Tibial nerve (tissue), 4 donors: Measurements from ENCODE around the gene CTNNA1.

Experiments used
- CTCF ChIP-seq, 5 experiments: fragments of 200-600 bp in 3 of 5; fragments of 450-650 bp in 2 of 5; sonication (generic) in 3 of 5; IDR thresholded peaks; one replicate each; pipeline ENCODE4 v1.5.1; 2016 to 2019; ENCODE audit warnings: antibody characterized with exemption in 5 of 5, mild to moderate bottlenecking in 3 of 5, moderate library complexity in 2 of 5
- EP300 ChIP-seq, 2 donors: sonication (generic); formaldehyde crosslinking; IDR thresholded peaks; one replicate each; pipeline ENCODE4 v1.6.1; 2017; ENCODE audit warnings: antibody characterized with exemption in 2 of 2, mild to moderate bottlenecking in 1 of 2

GRCh38 chr5:138972836-138973235 is 219.6 kb downstream of the CTNNA1 start:
- no peak for TF ChIP-seq CTCF (IDR thresholded peaks at IDR 0.05)
- TF ChIP-seq EP300 (IDR thresholded peaks at IDR 0.05) = no peak
